ENCODE measurements around the gene SFXN4. TPM values are rescaled to one million over a fixed set of nuclear protein-coding genes. Genes with fewer than 3 reads are reported as not detected.
"Not testable (repeated sequence)": the region's sequence is repeated elsewhere in the genome, so short reads cannot be mapped to it uniquely, and the experiment has no call there.

The SFXN4 gene
- total RNA-seq, 4 donors from 2014 or later = 13.8 to 120 (median 24.4) TPM

DNA sequence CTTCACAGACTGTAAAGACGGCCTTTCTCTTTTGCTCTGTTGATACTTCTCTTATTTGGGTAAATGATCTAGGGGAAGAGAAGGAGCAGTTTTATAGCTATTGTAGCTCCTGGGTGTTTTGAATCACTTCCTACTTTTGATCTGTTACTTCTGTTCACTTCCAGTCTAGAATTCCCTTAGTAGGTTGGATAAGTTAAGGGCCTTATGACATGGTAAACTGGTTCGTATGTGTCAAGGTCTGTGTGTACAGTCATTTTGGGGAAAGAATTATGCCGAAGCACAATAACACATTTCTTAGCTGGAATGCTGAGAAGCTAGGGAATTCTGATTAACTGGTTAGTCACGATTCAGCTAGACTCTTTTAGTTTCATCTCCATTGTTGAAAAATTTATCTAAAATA lies 53.5 kb downstream of the SFXN4 start:
- DNase-seq = no peak
- 82 to 84% methylated on average over 4 of the region's 4 CpGs for WGBS, 2 donors
- no peak for TF ChIP-seq POLR2A (IDR thresholded peaks at IDR 0.05)
- TF ChIP-seq, protein P1, sequence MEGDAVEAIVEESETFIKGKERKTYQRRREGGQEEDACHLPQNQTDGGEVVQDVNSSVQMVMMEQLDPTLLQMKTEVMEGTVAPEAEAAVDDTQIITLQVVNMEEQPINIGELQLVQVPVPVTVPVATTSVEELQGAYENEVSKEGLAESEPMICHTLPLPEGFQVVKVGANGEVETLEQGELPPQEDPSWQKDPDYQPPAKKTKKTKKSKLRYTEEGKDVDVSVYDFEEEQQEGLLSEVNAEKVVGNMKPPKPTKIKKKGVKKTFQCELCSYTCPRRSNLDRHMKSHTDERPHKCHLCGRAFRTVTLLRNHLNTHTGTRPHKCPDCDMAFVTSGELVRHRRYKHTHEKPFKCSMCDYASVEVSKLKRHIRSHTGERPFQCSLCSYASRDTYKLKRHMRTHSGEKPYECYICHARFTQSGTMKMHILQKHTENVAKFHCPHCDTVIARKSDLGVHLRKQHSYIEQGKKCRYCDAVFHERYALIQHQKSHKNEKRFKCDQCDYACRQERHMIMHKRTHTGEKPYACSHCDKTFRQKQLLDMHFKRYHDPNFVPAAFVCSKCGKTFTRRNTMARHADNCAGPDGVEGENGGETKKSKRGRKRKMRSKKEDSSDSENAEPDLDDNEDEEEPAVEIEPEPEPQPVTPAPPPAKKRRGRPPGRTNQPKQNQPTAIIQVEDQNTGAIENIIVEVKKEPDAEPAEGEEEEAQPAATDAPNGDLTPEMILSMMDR (IDR thresholded peaks at IDR 0.05) = no peak
- Histone ChIP-seq H3K4me1 (no peaks in the 10 kb centered on the region), H3K27me3 (no peaks in the 10 kb centered on the region), H3K9me3 (no peaks in the 10 kb centered on the region), H3K36me3 (peaks cover 4 to 95% (median 25%) of the 10 kb centered on the region in 3 donors), H3K27ac (no peak overlapping the region), H3K4me3 (no peak overlapping the region)
- intact Hi-C loops (cut with DNase I) = no loop called here

DNA sequence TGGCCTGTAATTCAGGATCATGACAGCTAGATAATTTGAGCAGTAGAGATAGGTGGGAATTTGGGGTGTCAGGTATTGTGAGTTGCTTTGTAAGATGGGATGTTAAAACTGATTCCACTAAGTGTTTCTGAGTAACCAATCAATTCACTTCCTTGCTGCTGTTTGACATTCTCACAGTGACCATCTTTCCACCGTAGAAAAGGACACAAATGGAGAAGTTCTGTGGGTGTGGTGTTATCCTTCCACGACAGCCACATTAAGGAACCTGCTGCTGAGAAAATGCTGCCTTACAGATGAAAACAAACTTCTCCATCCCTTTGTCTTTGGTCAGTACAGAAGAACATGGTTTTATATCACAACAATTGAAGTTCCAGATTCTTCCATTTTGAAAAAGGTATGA lies 57.7 kb downstream of the SFXN4 start:
- peaks cover 8 to 25% (median 11%) of the 10 kb centered on the region in 3 donors for H3K4me1 ChIP-seq
- H3K27ac ChIP-seq; H3K4me3 ChIP-seq; H3K27me3 ChIP-seq; DNase-seq; H3K9me3 ChIP-seq; intact Hi-C loops (cut with DNase I): not testable (repeated sequence)
- peaks cover 4 to 55% (median 13%) of the 10 kb centered on the region in 3 donors for H3K36me3 ChIP-seq
- WGBS, 2 donors = 80 to 87% methylated on average over 1 to 2 of the region's 2 CpGs

GRCh38 chr10:119107106-119107505 lies 58.4 kb downstream of the SFXN4 start:
- WGBS, 2 donors = 90 to 92% methylated on average over 6 of the region's 6 CpGs

DNA sequence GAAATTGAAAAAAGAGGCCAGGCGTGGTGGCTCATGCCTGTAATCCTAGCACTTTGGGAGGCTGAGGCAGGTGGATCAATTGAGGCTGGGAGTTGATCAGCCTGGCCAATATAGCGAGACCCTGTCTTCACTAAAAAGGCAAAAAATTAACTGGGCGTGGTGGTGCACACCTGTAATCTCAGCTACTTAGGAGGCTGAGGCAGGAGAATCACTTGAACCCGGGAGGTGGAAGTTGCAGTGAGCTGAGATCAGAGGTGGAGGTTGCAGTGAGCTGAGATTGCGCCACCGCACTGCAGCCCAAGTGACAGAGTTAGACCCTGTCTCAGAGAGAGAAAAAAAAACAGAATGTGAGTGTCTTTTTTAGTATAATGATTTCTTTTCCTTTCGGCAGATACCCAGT lies 59.6 kb downstream of the SFXN4 start:
- Histone ChIP-seq H3K4me1 (peaks cover 16 to 44% (median 19%) of the 10 kb centered on the region in 3 donors), H3K36me3 (peaks cover 4 to 36% (median 13%) of the 10 kb centered on the region in 3 donors)
- H3K9me3 ChIP-seq; H3K4me3 ChIP-seq; DNase-seq; H3K27ac ChIP-seq; H3K27me3 ChIP-seq; intact Hi-C loops (cut with DNase I): not testable (repeated sequence)
- WGBS, 2 donors = 92 to 94% methylated on average over 7 of the region's 7 CpGs

More at GRCh38 chr10:119107106-119107505, 58.4 kb downstream of the SFXN4 start:
- H3K4me1 ChIP-seq = peaks cover 11 to 32% (median 11%) of the 10 kb centered on the region in 3 donors
- H3K27ac ChIP-seq; H3K27me3 ChIP-seq; H3K9me3 ChIP-seq; DNase-seq; H3K4me3 ChIP-seq; intact Hi-C loops (cut with DNase I): not testable (repeated sequence)
- H3K36me3 ChIP-seq = peaks cover 4 to 48% (median 13%) of the 10 kb centered on the region in 3 donors

- Histone ChIP-seq H3K27me3 (no peaks in the 10 kb centered on the region), H3K36me3 (peaks cover 0 to 29% (median 13%) of the 10 kb centered on the region in 3 donors), H3K4me3 (peak overlapping the region; percentile 73 to 96 (median 95)), H3K9me3 (no peaks in the 10 kb centered on the region), H3K27ac (no peak overlapping the region), H3K4me1 (peaks cover 19 to 51% (median 21%) of the 10 kb centered on the region in 3 donors)
- no peak for DNase-seq
- intact Hi-C loops (cut with DNase I) = no loop called here
- WGBS, 2 donors = 84 to 88% methylated on average over 10 to 12 of the region's 12 CpGs
- TF ChIP-seq, protein P1 (IDR thresholded peaks at IDR 0.05) = no peak
- TF ChIP-seq POLR2A (IDR thresholded peaks at IDR 0.05) = no peak
These were observed 60.4 kb downstream of the SFXN4 start for GRCh38 chr10:119105155-119105554.

DNA sequence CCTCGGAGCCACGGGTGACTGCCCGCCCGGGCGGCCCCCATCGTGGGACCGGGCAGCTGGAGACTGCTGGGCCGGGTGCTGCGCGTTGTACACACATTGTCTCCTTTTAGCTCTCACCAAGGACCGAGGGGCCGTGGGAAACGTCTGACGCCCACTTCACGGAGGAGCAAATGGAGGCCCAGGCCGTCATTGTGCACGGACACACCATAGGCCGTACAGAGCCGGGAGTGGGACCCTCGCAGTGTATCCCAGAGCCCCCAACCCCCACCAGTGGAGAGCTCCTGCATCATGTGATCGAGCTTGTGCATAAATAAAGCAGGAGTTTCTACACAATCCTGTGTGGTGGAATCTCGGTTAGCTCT lies 60.9 kb downstream of the SFXN4 start:
- 4% methylated on average over 2 to 10 of the region's 22 CpGs for WGBS, 2 donors
- Histone ChIP-seq H3K36me3 (peaks cover 0 to 24% (median 10%) of the 10 kb centered on the region in 3 donors), H3K9me3 (no peaks in the 10 kb centered on the region), H3K4me1 (peaks cover 19 to 56% (median 25%) of the 10 kb centered on the region in 3 donors), H3K27me3 (no peaks in the 10 kb centered on the region), H3K4me3 (peak overlapping the region; percentile 73 to 96 (median 95)), H3K27ac (peak overlapping the region; percentile 78 to 91 (median 89))
- DNase-seq = no peak
- no peak for TF ChIP-seq POLR2A (IDR thresholded peaks at IDR 0.05)
- TF ChIP-seq, protein P1 (IDR thresholded peaks at IDR 0.05) = no peak
- intact Hi-C loops (cut with DNase I) = no loop called here

Data from esophagus squamous epithelium (tissue), 5 donors.